ENCODE measurements around the gene PSMG4. TPM values are rescaled to one million over a fixed set of nuclear protein-coding genes. Genes with fewer than 3 reads are reported as not detected.
A peak's percentile ranks its signal among the peaks of the same experiment; 100 is the strongest.

Gene PSMG4
- total RNA-seq, 1 experiment from 2014 or later: 27.0 TPM

GRCh38 chr6:3237761-3238662 is 20.7 kb upstream of the PSMG4 start:
- intact Hi-C loops (cut with micrococcal nuclease; ENCODE audit: unreplicated experiment) (loop anchor here (10.0 kb wide), 1 partner anchor 73 kb away; no protein-coding TSS in a partner anchor), in situ Hi-C loops (cut with HindIII; ENCODE audit: low pct_unique_long_range_greater_than_20kb, low sequenced_read_pairs) (no loop called here)
- no peak overlapping the region for H3K4me3 ChIP-seq (ENCODE audit: low read depth in 2 of 2, low read length in 2 of 2)
- BruUV-seq (replicated peaks): no TSS peak
- no peak for ATAC-seq
- CTCF ChIA-PET: interaction anchor here (0.9 to 1.5 kb wide), 2 partner anchors 9 to 13 kb away, joined by 3 to 4 read pairs; no protein-coding TSS in a partner anchor
- no peak for DNase-seq (ENCODE audit: low read depth, low spot score)
- H3K4me1 ChIP-seq (ENCODE audit: control insufficient read depth, insufficient read depth, low read length): no peaks in the 10 kb centered on the region
- H3K27me3 ChIP-seq (ENCODE audit: control insufficient read depth, insufficient read depth, low read length): no peaks in the 10 kb centered on the region
- POLR2A ChIA-PET: interaction anchor here (0.6 kb wide), 1 partner anchor 10 kb away, joined by 3 read pairs; no protein-coding TSS in a partner anchor
- no peak overlapping the region for H3K27ac ChIP-seq (ENCODE audit: low read length)
- H3K36me3 ChIP-seq (ENCODE audit: control insufficient read depth, insufficient read depth, low read length): no peaks in the 10 kb centered on the region
- TF ChIP-seq TCF7L2 (IDR thresholded peaks at IDR 0.05; ENCODE audit: low read depth, low read length) (no peak), SIN3A (IDR thresholded peaks at IDR 0.05; ENCODE audit: borderline replicate concordance, insufficient read depth, low read depth, low read length) (no peak), REST (IDR thresholded peaks at IDR 0.05; ENCODE audit: insufficient read depth in 1 of 2, low read depth in 2 of 2, low read length in 1 of 2) (no peak), POLR2AphosphoS5 (IDR thresholded peaks at IDR 0.05; ENCODE audit: low read depth, low read length) (no peak), CTCF (IDR thresholded peaks at IDR 0.05) (no peak)
- no peaks in the 10 kb centered on the region for H3K9me3 ChIP-seq (ENCODE audit: control insufficient read depth, insufficient read depth, low read depth, low read length)

GRCh38 chr6:3239110-3239830 is 19.5 kb upstream of the PSMG4 start:
- Histone ChIP-seq H3K27ac (ENCODE audit: low read length) (no peak overlapping the region), H3K4me3 (ENCODE audit: low read depth in 2 of 2, low read length in 2 of 2) (no peak overlapping the region), H3K36me3 (ENCODE audit: control insufficient read depth, insufficient read depth, low read length) (no peaks in the 10 kb centered on the region), H3K9me3 (ENCODE audit: control insufficient read depth, insufficient read depth, low read depth, low read length) (no peaks in the 10 kb centered on the region), H3K4me1 (ENCODE audit: control insufficient read depth, insufficient read depth, low read length) (no peaks in the 10 kb centered on the region), H3K27me3 (ENCODE audit: control insufficient read depth, insufficient read depth, low read length) (no peaks in the 10 kb centered on the region)
- no peak for TF ChIP-seq SIN3A (IDR thresholded peaks at IDR 0.05; ENCODE audit: borderline replicate concordance, insufficient read depth, low read depth, low read length)
- peak; percentile 58; the same call in 1 of the 2 replicates for TF ChIP-seq CTCF (IDR thresholded peaks at IDR 0.05)
- TF ChIP-seq POLR2AphosphoS5 (IDR thresholded peaks at IDR 0.05; ENCODE audit: low read depth, low read length): no peak
- TF ChIP-seq TCF7L2 (IDR thresholded peaks at IDR 0.05; ENCODE audit: low read depth, low read length): no peak
- in situ Hi-C loops (cut with HindIII; ENCODE audit: low pct_unique_long_range_greater_than_20kb, low sequenced_read_pairs) (no loop called here), intact Hi-C loops (cut with micrococcal nuclease; ENCODE audit: unreplicated experiment) (loop anchor here (10.0 kb wide), 1 partner anchor 74 kb away; no protein-coding TSS in a partner anchor)
- DNase-seq (ENCODE audit: low read depth, low spot score): no peak
- BruUV-seq (replicated peaks): no TSS peak
- CTCF ChIA-PET: interaction anchor here (0.6 to 1.8 kb wide), 2 partner anchors 12 to 143 kb away, joined by 4 to 5 read pairs; no protein-coding TSS in a partner anchor
- POLR2A ChIA-PET: interaction anchor here (1.1 kb wide), 1 partner anchor 82 kb away, joined by 3 read pairs; the partner anchor contains the start of gene TUBB2A
- ATAC-seq: peak; percentile 94
